H9 (cell line): ENCODE data around the gene GLB1L3. TPM values are rescaled to one million over a fixed set of nuclear protein-coding genes. Genes with fewer than 3 reads are reported as not detected.

Experiments used
- DNase-seq: peaks from one replicate; pipeline ENCODE4 v3.0.0-alpha.2; 2017
- H2AFZ ChIP-seq: one replicate; pipeline ENCODE4 v1.6.1; 2013; ENCODE audit warnings: mild to moderate bottlenecking, low read length, control low read depth, moderate library complexity
- H2AK5ac ChIP-seq: 2 replicates; pipeline ENCODE4 v1.6.1; 2013; ENCODE audit warnings: low read length, control low read depth, mixed read lengths; ENCODE audit not compliant: insufficient read length
- H2BK120ac ChIP-seq: one replicate; pipeline ENCODE4 v1.6.1; 2013; ENCODE audit warnings: low read depth, mild to moderate bottlenecking, low read length, control low read depth, inconsistent platforms; ENCODE audit not compliant: poor library complexity, severe bottlenecking
- H2BK12ac ChIP-seq: 2 replicates; pipeline ENCODE4 v1.6.1; 2013; ENCODE audit warnings: low read length, control low read depth, mixed read lengths, low read depth; ENCODE audit not compliant: insufficient read length
- H2BK15ac ChIP-seq: 2 replicates; pipeline ENCODE4 v1.6.1; 2013; ENCODE audit warnings: low read depth, low read length, control low read depth
- H2BK20ac ChIP-seq: one replicate; pipeline ENCODE4 v1.6.1; 2013; ENCODE audit warnings: low read depth, mild to moderate bottlenecking, low read length, control low read depth, inconsistent platforms; ENCODE audit not compliant: poor library complexity, severe bottlenecking
- H2BK5ac ChIP-seq: 2 replicates; pipeline ENCODE4 v1.6.1; 2013; ENCODE audit warnings: low read length, control low read depth, mixed read lengths; ENCODE audit not compliant: insufficient read length
- H3K14ac ChIP-seq: 2 replicates; pipeline ENCODE4 v1.6.1; 2013; ENCODE audit warnings: low read length, control low read depth; ENCODE audit not compliant: insufficient read depth
- H3K18ac ChIP-seq: 2 replicates; pipeline ENCODE4 v1.6.1; 2013; ENCODE audit warnings: low read depth, mild to moderate bottlenecking, mixed read lengths, low read length, control low read depth; ENCODE audit not compliant: insufficient read length
- H3K23ac ChIP-seq: 2 replicates; pipeline ENCODE4 v1.6.1; 2013; ENCODE audit warnings: low read length, control low read depth, mixed read lengths, low read depth; ENCODE audit not compliant: insufficient read length
- H3K23me2 ChIP-seq: 2 replicates; pipeline ENCODE4 v1.6.1; 2013; ENCODE audit warnings: low read depth, mild to moderate bottlenecking, mixed read lengths, low read length, control low read depth; ENCODE audit not compliant: insufficient read length, poor library complexity, severe bottlenecking
- H3K27ac ChIP-seq: 2 replicates; pipeline ENCODE4 v1.5.1; 2013; ENCODE audit warnings: low read length, control low read depth, mixed read lengths, low read depth; ENCODE audit not compliant: insufficient read length
- H3K27me3 ChIP-seq: 2 replicates; pipeline ENCODE4 v1.6.1; 2013; ENCODE audit warnings: low read length, control low read depth, inconsistent platforms; ENCODE audit not compliant: insufficient read depth
- H3K4ac ChIP-seq: 2 replicates; pipeline ENCODE4 v1.6.1; 2013; ENCODE audit warnings: low read depth, mild to moderate bottlenecking, control low read depth, inconsistent platforms, low read length, moderate library complexity
- H3K4me1 ChIP-seq: 2 replicates; pipeline ENCODE4 v1.6.1; 2013; ENCODE audit warnings: low read length, control low read depth, inconsistent platforms; ENCODE audit not compliant: insufficient read depth
- H3K4me2 ChIP-seq: 2 replicates; pipeline ENCODE4 v1.6.1; 2013; ENCODE audit warnings: low read length, control low read depth, mixed read lengths; ENCODE audit not compliant: insufficient read length, insufficient read depth
- H3K56ac ChIP-seq: 2 replicates; pipeline ENCODE4 v1.6.1; 2013; ENCODE audit warnings: low read depth, mild to moderate bottlenecking, mixed read lengths, low read length, control low read depth; ENCODE audit not compliant: insufficient read length
- H3K79me1 ChIP-seq: 2 replicates; pipeline ENCODE4 v1.6.1; 2013; ENCODE audit warnings: low read depth, mild to moderate bottlenecking, moderate library complexity, low read length, control low read depth, inconsistent platforms; ENCODE audit not compliant: insufficient read depth, poor library complexity, severe bottlenecking
- H3K79me2 ChIP-seq: 2 replicates; pipeline ENCODE4 v1.6.1; 2013; ENCODE audit warnings: low read length, control low read depth, inconsistent platforms; ENCODE audit not compliant: insufficient read depth
- H3K9ac ChIP-seq: 2 replicates; pipeline ENCODE4 v1.6.1; 2013; ENCODE audit warnings: low read length, control low read depth, mixed read lengths; ENCODE audit not compliant: insufficient read length; ENCODE audit errors: extremely low read depth
- H3K9me3 ChIP-seq: one replicate; pipeline ENCODE4 v1.6.1; 2013; ENCODE audit warnings: low read depth, low read length, inconsistent platforms; ENCODE audit not compliant: control insufficient read depth
- H3T11ph ChIP-seq: one replicate; pipeline ENCODE4 v1.6.1; 2013; ENCODE audit warnings: mild to moderate bottlenecking, low read length, control low read depth, inconsistent platforms
- H4K20me1 ChIP-seq: one replicate; pipeline ENCODE4 v1.6.1; 2013; ENCODE audit not compliant: control insufficient read depth, insufficient read length, insufficient read depth
- H4K5ac ChIP-seq: 2 replicates; pipeline ENCODE4 v1.6.1; 2013; ENCODE audit warnings: low read depth, mild to moderate bottlenecking, mixed read lengths, low read length, control low read depth; ENCODE audit not compliant: insufficient read length
- H4K8ac ChIP-seq: replicated peaks from 2 replicates; pipeline ENCODE4 v1.6.1; 2013; ENCODE audit warnings: low read length, control low read depth, mixed read lengths, low read depth; ENCODE audit not compliant: insufficient read length
- H4K91ac ChIP-seq: 2 replicates; pipeline ENCODE4 v1.6.1; 2013; ENCODE audit warnings: low read depth, mild to moderate bottlenecking, moderate library complexity, mixed read lengths, low read length, control low read depth; ENCODE audit not compliant: insufficient read length
- H3K27ac Mint-ChIP-seq, 3 experiments: 2 replicates in 2 of 3; 3 replicates in 1 of 3; pipeline ENCODE4 v1.8.0; 2020 to 2021; ENCODE audit warnings: mixed read lengths in 3 of 3, mild to moderate bottlenecking in 1 of 3, moderate library complexity in 1 of 3
- H3K27me3 Mint-ChIP-seq: 2 replicates; pipeline ENCODE4 v1.8.0; 2021; ENCODE audit warnings: low read depth, mild to moderate bottlenecking, moderate library complexity, mixed read lengths
- H3K36me3 Mint-ChIP-seq, 3 experiments: 2 replicates in 2 of 3; 3 replicates in 1 of 3; pipeline ENCODE4 v1.8.0; 2020 to 2021; ENCODE audit warnings: low read depth in 3 of 3, mixed read lengths in 3 of 3; ENCODE audit not compliant: insufficient read depth in 1 of 3
- H3K4me1 Mint-ChIP-seq, 2 experiments: 2 replicates each; pipeline ENCODE4 v1.8.0; 2020; ENCODE audit warnings: mixed read lengths in 2 of 2
- H3K4me3 Mint-ChIP-seq, 2 experiments: 2 replicates in 1 of 2; 3 replicates in 1 of 2; pipeline ENCODE4 v1.8.0; 2020 to 2021; ENCODE audit warnings: mild to moderate bottlenecking in 2 of 2, mixed read lengths in 2 of 2, moderate library complexity in 1 of 2
- H3K9me3 Mint-ChIP-seq, 2 experiments: 2 replicates in 1 of 2; 3 replicates in 1 of 2; pipeline ENCODE4 v1.8.0; 2020; ENCODE audit warnings: mild to moderate bottlenecking in 2 of 2, mixed read lengths in 2 of 2, moderate library complexity in 1 of 2
- CTCF ChIP-seq: fragments of 200-600 bp; sonication (generic); conservative IDR thresholded peaks from 3 replicates; pipeline ENCODE4 v1.8.0; 2021; ENCODE audit warnings: antibody characterized with exemption, mild to moderate bottlenecking
- total RNA-seq: library from RNA; stranded (reverse); gene quantifications from 2 replicates; pipeline ENCODE4 v1.2.1, GENCODE V29; 2021

Gene GLB1L3
- total RNA-seq, 1 experiment from 2014 or later = 11.2 TPM

GRCh38 chr11:134260503-134260902 lies 15.7 kb upstream of the GLB1L3 start:
- Histone ChIP-seq H4K5ac (no peak overlapping the region), H3K27ac (no peak overlapping the region), H4K20me1 (no peaks in the 10 kb centered on the region), H2BK5ac (no peak overlapping the region), H3K18ac (no peak overlapping the region), H3K4me1 (peaks cover 4% of the 10 kb centered on the region; the same call in 1 of the 2 replicates), H2BK20ac (no peak overlapping the region), H2AFZ (no peak overlapping the region), H3K79me2 (no peaks in the 10 kb centered on the region), H4K91ac (no peak overlapping the region), H2AK5ac (no peak overlapping the region), H3K23me2 (no peaks in the 10 kb centered on the region), H3K9me3 (no peaks in the 10 kb centered on the region), H3K4ac (no peak overlapping the region), H3K56ac (no peak overlapping the region), H3K79me1 (no peaks in the 10 kb centered on the region), H3T11ph (no peak overlapping the region), H4K8ac (no peak overlapping the region), H2BK12ac (no peak overlapping the region), H3K14ac (no peak overlapping the region), H2BK120ac (no peak overlapping the region), H3K9ac (no peak overlapping the region), H2BK15ac (no peak overlapping the region), H3K27me3 (no peaks in the 10 kb centered on the region), H3K23ac (no peak overlapping the region), H3K4me2 (no peak overlapping the region)
- Mint-ChIP-seq H3K36me3 (peaks cover 31 to 75% (median 56%) of the 10 kb centered on the region in 3 experiments; a peak in 6 of 7 replicates), H3K27me3 (no peaks in the 10 kb centered on the region), H3K4me1 (peaks cover 2 to 3% of the 10 kb centered on the region in 2 experiments; a peak in 3 of 4 replicates), H3K4me3 (no peak overlapping the region), H3K27ac (no peak overlapping the region; a peak in 1 of 7 replicates), H3K9me3 (no peaks in the 10 kb centered on the region)
- DNase-seq = no peak
- TF ChIP-seq CTCF = no peak
